ENCODE measurements around the gene EVI5.

EVI5 gene

GRCh38 chr1:92481971-92482664, 302.8 kb downstream of the EVI5 start:
- peak; percentile 64 for DNase-seq

GRCh38 chr1:92481599-92481925, 303.3 kb downstream of the EVI5 start:
- no peak for DNase-seq

GRCh38 chr1:92480813-92481598, 303.9 kb downstream of the EVI5 start:
- peak; percentile 62 for DNase-seq

GRCh38 chr1:92480200-92480812, 304.6 kb downstream of the EVI5 start:
- DNase-seq = peak; percentile 63

GRCh38 chr1:92479587-92479986, 305.3 kb downstream of the EVI5 start:
- no peak for DNase-seq

- no peak for DNase-seq
Observed at GRCh38 chr1:92478393-92478792, 306.5 kb downstream of the EVI5 start.

- no peak for DNase-seq
Observed at GRCh38 chr1:92476071-92476631, 308.8 kb downstream of the EVI5 start.

- no peak for DNase-seq
Observed at GRCh38 chr1:92475029-92475428, 309.9 kb downstream of the EVI5 start.

GRCh38 chr1:92473781-92474495, 311.0 kb downstream of the EVI5 start:
- no peak for DNase-seq

GRCh38 chr1:92470216-92470615, 314.7 kb downstream of the EVI5 start:
- no peak for DNase-seq

- no peak for DNase-seq
Observed at GRCh38 chr1:92466683-92467352, 318.1 kb downstream of the EVI5 start.

- no peak for DNase-seq
Observed at GRCh38 chr1:92465256-92465647, 319.7 kb downstream of the EVI5 start.

GRCh38 chr1:92464588-92465255, 320.2 kb downstream of the EVI5 start:
- no peak for DNase-seq

- no peak for DNase-seq
Observed at GRCh38 chr1:92461364-92462097, 323.4 kb downstream of the EVI5 start.

- DNase-seq = no peak
Observed at GRCh38 chr1:92459871-92460320, 325.0 kb downstream of the EVI5 start.

All from islet precursor cell (in vitro differentiated cells).